ENCODE data around the gene SLC39A11. TPM values are rescaled to one million over a fixed set of nuclear protein-coding genes. Genes with fewer than 3 reads are reported as not detected.

The SLC39A11 gene
- polyA plus RNA-seq, 1 donor from 2014 or later, result 8.0 TPM

DNA sequence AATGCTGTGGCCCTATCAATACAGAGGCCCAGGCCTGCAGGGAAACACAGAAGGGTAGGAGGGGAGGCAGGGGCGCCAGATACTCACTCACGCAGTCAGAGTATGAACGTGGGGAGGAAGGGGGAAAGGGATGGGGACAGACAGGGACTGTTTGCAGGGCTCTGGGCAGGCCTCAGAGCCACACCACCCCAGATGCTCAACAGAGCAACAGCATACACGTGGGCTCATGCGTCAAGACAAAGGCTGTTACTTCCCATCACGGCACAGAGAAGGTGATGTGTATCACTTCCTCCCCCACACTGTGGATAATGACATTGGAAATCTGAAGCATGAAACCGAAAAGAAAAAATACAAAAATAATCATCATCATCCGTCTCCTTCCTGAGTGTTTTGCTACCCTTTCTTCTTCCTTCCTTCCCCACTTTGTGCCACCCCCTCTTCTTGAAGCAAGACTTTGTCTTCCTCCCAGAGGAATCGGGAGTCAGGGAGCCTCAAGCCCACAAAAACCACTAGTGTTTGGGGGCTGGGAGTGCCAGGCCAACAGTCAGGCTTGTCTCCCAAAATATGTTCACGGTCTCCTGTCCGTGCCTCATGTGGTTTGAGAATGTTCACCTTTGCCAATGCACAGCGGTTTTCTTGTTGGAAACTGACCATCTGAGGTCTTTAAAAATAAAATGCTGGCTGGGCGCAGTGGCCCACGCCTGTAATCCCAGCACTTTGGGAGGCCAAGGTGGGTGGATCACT, 20.1 kb downstream of the SLC39A11 start:
- H2AFZ ChIP-seq (ENCODE audit: low read depth, low read length), result no peak overlapping the region
- no peaks in the 10 kb centered on the region for H3K27me3 ChIP-seq (ENCODE audit: insufficient read depth, low read depth, low read length)
- H3K4me3 ChIP-seq (ENCODE audit: low read length), result no peak overlapping the region
- H3K4me2 ChIP-seq (ENCODE audit: low read length), result no peak overlapping the region
- H3K9me2 ChIP-seq (ENCODE audit: insufficient read depth, low read length), result no peaks in the 10 kb centered on the region
- no peak overlapping the region for H3K9ac ChIP-seq (ENCODE audit: low read length)
- H3K27ac ChIP-seq (ENCODE audit: low read length), result no peak overlapping the region
- no peaks in the 10 kb centered on the region for H3K9me3 ChIP-seq (ENCODE audit: low read length)
- no peak for TF ChIP-seq SMC3 (conservative IDR thresholded peaks at IDR 0.05; ENCODE audit: poor library complexity)
- TF ChIP-seq TAF1 (IDR thresholded peaks at IDR 0.05; ENCODE audit: low read depth), result no peak
- no peak for TF ChIP-seq POLR2AphosphoS5 (IDR thresholded peaks at IDR 0.05)
- TF ChIP-seq EP300 (conservative IDR thresholded peaks at IDR 0.05; ENCODE audit: poor library complexity, severe bottlenecking), result no peak
- H3K36me3 ChIP-seq (ENCODE audit: insufficient read depth, low read length), result no peaks in the 10 kb centered on the region
- H3K79me2 ChIP-seq (replicated peaks; ENCODE audit: insufficient read depth, low read length), result no peaks in the 10 kb centered on the region
- H3F3A ChIP-seq (ENCODE audit: insufficient read depth, low read length, poor library complexity, severe bottlenecking), result no peaks in the 10 kb centered on the region
- no peaks in the 10 kb centered on the region for H4K20me1 ChIP-seq (ENCODE audit: insufficient read depth)

DNA sequence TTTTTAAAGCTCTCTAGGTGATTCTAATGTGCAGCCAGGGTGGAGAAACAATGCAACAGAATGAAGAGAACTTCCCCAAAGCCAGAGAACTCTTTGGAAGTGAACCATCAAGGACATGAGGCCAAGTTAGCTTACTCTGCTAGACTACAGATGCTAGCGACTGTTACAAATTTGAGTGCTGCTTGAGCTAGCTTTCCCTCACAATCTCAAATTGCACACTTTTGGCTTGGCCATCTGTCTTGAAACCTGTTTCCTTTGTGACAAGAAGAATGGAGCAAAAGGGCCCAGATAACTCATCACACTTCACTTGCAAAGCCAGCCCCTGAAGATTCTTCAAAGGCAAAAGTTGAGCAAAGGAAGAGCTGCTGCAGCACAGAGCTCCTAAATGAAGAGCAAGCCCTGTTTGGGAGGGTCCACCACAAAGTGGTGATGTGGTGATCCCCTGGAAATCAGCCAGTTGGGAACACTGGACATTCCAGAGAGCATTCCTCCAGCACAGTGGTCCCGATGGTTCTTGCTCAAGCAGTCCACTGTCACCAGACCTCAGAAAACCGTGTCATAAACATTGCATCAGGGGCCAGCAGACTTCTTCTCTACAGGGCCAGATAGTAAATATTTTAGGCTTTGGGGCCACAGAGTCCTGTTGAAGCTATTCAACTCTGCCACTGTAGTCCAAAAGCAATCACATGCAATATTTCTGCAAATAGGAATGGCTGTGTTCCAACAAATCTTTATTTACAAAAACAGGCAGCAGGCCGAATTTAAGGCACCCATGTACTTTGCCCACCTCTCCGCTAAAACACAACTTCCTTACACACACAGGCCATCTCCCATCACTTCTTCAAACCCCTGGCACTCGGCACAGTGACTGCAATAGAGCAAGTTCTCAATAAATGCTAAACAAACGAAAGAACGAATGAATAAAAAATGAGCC, 21.2 kb downstream of the SLC39A11 start:
- H3K4me3 ChIP-seq (ENCODE audit: low read length), result no peak overlapping the region
- no peaks in the 10 kb centered on the region for H3K36me3 ChIP-seq (ENCODE audit: insufficient read depth, low read length)
- no peaks in the 10 kb centered on the region for H3K27me3 ChIP-seq (ENCODE audit: insufficient read depth, low read depth, low read length)
- H2AFZ ChIP-seq (ENCODE audit: low read depth, low read length), result no peak overlapping the region
- H4K20me1 ChIP-seq (ENCODE audit: insufficient read depth), result no peaks in the 10 kb centered on the region
- no peaks in the 10 kb centered on the region for H3K9me2 ChIP-seq (ENCODE audit: insufficient read depth, low read length)
- H3F3A ChIP-seq (ENCODE audit: insufficient read depth, low read length, poor library complexity, severe bottlenecking), result no peaks in the 10 kb centered on the region
- no peak overlapping the region for H3K27ac ChIP-seq (ENCODE audit: low read length)
- H3K79me2 ChIP-seq (replicated peaks; ENCODE audit: insufficient read depth, low read length), result no peaks in the 10 kb centered on the region
- TF ChIP-seq EZH2 (IDR thresholded peaks at IDR 0.05; ENCODE audit: borderline replicate concordance, insufficient read depth, low read length, poor library complexity, severe bottlenecking) (no peak), MXI1 (conservative IDR thresholded peaks at IDR 0.05; ENCODE audit: poor library complexity, severe bottlenecking) (no peak), EP300 (conservative IDR thresholded peaks at IDR 0.05; ENCODE audit: poor library complexity, severe bottlenecking) (no peak), SMC3 (conservative IDR thresholded peaks at IDR 0.05; ENCODE audit: poor library complexity) (no peak), REST (IDR thresholded peaks at IDR 0.05; ENCODE audit: borderline replicate concordance) (no peak), POLR2AphosphoS5 (IDR thresholded peaks at IDR 0.05) (no peak), RAD21 (conservative IDR thresholded peaks at IDR 0.05) (no peak), TAF1 (IDR thresholded peaks at IDR 0.05; ENCODE audit: low read depth) (no peak)
- TF ChIP-seq, protein P1, sequence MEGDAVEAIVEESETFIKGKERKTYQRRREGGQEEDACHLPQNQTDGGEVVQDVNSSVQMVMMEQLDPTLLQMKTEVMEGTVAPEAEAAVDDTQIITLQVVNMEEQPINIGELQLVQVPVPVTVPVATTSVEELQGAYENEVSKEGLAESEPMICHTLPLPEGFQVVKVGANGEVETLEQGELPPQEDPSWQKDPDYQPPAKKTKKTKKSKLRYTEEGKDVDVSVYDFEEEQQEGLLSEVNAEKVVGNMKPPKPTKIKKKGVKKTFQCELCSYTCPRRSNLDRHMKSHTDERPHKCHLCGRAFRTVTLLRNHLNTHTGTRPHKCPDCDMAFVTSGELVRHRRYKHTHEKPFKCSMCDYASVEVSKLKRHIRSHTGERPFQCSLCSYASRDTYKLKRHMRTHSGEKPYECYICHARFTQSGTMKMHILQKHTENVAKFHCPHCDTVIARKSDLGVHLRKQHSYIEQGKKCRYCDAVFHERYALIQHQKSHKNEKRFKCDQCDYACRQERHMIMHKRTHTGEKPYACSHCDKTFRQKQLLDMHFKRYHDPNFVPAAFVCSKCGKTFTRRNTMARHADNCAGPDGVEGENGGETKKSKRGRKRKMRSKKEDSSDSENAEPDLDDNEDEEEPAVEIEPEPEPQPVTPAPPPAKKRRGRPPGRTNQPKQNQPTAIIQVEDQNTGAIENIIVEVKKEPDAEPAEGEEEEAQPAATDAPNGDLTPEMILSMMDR (IDR thresholded peaks at IDR 0.05; ENCODE audit: poor library complexity, severe bottlenecking), result no peak
- no peaks in the 10 kb centered on the region for H3K9me3 ChIP-seq (ENCODE audit: low read length)
- H3K4me2 ChIP-seq (ENCODE audit: low read length), result no peak overlapping the region
- no peak overlapping the region for H3K9ac ChIP-seq (ENCODE audit: low read length)
